Neuron (in vitro differentiated cells): ENCODE measurements around the gene ARFRP1.

Source experiments
- H2AFZ ChIP-seq: one replicate; pipeline ENCODE4 v1.6.1; 2013; ENCODE audit warnings: low read depth, mild to moderate bottlenecking, inconsistent platforms, low read length, moderate library complexity
- H3K27me3 ChIP-seq: one replicate; pipeline ENCODE4 v1.6.1; 2013; ENCODE audit warnings: low read length; ENCODE audit not compliant: insufficient read depth
- H3K36me3 ChIP-seq: one replicate; pipeline ENCODE4 v1.6.1; 2013; ENCODE audit warnings: low read length; ENCODE audit not compliant: insufficient read depth
- H3K4me1 ChIP-seq: one replicate; pipeline ENCODE4 v1.6.1; 2013; ENCODE audit warnings: low read length; ENCODE audit not compliant: insufficient read depth
- H3K4me3 ChIP-seq: 2 replicates; pipeline ENCODE4 v1.5.1; 2013; ENCODE audit warnings: mild to moderate bottlenecking, low read length, moderate library complexity
- H3K9me3 ChIP-seq: one replicate; pipeline ENCODE4 v1.6.1; 2013; ENCODE audit warnings: low read length

The ARFRP1 gene

DNA sequence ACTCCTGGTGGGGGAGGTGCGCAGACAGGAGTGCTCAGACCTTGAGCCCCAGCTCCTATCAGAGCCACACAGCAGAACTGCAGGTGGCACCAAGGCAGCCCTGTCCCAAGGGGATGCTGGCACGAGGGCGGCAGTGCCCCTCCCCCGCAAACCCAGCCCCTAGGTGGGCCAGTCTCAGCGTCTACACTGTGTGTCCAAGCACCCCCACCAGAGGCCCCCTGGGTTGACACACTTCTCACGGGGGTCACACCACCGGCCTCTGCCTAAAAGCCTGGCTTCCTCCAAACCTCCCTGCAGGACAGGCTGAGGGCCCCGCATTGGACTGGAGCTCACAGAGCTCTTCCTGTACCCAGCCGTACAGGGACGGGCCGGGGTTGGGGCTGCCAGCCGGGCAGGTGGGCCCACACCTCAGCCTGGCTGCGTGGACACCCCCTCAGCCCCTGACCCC lies 39.9 kb upstream of the ARFRP1 start:
- H3K4me3 ChIP-seq: no peak overlapping the region
- no peaks in the 10 kb centered on the region for H3K27me3 ChIP-seq
- H3K4me1 ChIP-seq: peaks cover 6% of the 10 kb centered on the region
- peaks cover 34% of the 10 kb centered on the region for H3K36me3 ChIP-seq
- no peaks in the 10 kb centered on the region for H3K9me3 ChIP-seq
- H2AFZ ChIP-seq: no peak overlapping the region

DNA sequence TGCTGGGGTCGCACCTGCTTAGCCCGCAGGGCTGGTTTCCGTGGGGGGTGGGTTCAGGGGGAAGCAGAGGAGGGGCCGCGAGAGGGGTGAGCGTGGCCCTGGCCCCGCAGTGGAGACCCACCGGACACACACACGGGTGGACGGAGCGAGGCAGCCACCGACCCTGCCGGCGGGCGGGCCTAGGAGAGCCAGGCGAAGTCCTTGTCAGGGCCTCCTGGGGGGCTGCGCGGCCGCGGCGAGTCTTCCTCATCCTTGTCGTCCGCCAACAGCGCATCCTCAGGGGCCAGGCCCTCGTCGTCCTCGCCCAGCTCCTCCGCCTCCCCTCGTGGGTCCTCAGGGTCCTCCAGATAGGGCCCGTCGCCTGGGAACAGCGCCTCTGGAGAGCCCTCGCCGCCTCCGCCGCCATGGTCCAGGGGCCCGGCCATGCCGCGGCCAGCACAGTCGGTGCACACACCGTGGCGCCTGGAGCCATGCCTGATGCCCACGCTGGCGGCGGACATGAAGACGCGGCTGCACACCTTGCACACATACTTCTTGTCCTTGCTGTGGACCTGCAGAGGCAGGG lies 39.1 kb upstream of the ARFRP1 start:
- Histone ChIP-seq H3K4me3 (no peak overlapping the region), H3K27me3 (no peaks in the 10 kb centered on the region), H2AFZ (no peak overlapping the region), H3K36me3 (peaks cover 39% of the 10 kb centered on the region), H3K9me3 (no peaks in the 10 kb centered on the region), H3K4me1 (peaks cover 7% of the 10 kb centered on the region)

DNA sequence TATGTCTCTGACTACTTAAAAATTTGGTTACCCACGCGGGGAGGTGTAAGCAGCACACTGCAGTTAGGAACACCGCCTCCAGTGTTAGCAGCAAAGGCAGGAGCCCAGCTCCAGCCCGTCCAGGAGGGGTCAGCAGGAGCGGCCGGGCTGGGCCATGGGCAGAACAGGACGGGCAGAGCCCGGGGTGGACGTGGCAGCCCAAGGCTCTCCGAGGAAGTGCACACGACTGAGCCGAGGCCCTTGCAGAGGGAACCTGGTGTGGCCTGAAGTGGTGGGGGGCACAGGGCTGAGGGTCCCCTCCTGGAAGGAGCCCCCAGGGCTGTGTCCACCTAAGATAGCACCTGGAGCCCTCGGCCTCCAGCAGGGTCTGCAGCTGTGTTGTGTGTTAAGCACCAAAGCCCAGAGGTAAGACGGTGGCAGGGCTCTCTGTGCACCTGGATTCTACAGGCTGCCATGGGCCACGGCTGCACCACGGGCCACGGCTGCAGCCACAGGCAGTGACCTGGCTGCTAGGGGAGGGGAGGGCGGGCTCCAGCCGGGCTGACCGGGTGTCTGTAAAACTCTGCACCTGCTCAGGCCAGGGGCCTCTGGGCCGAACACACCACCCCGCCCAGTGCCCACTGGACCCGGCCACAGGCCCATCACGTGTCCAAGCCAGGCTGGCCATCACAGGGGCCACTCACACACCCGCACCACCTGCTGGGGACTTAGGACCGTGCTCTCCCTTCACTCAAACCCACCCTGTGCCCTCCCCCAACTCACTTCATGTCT lies 38.4 kb upstream of the ARFRP1 start:
- no peak overlapping the region for H2AFZ ChIP-seq
- H3K9me3 ChIP-seq: no peaks in the 10 kb centered on the region
- H3K4me1 ChIP-seq: peaks cover 13% of the 10 kb centered on the region
- H3K4me3 ChIP-seq: no peak overlapping the region
- no peaks in the 10 kb centered on the region for H3K27me3 ChIP-seq
- H3K36me3 ChIP-seq: peaks cover 46% of the 10 kb centered on the region

- peaks cover 46% of the 10 kb centered on the region for H3K36me3 ChIP-seq
These were observed 37.6 kb upstream of the ARFRP1 start for GRCh38 chr20:63745424-63745805.

DNA sequence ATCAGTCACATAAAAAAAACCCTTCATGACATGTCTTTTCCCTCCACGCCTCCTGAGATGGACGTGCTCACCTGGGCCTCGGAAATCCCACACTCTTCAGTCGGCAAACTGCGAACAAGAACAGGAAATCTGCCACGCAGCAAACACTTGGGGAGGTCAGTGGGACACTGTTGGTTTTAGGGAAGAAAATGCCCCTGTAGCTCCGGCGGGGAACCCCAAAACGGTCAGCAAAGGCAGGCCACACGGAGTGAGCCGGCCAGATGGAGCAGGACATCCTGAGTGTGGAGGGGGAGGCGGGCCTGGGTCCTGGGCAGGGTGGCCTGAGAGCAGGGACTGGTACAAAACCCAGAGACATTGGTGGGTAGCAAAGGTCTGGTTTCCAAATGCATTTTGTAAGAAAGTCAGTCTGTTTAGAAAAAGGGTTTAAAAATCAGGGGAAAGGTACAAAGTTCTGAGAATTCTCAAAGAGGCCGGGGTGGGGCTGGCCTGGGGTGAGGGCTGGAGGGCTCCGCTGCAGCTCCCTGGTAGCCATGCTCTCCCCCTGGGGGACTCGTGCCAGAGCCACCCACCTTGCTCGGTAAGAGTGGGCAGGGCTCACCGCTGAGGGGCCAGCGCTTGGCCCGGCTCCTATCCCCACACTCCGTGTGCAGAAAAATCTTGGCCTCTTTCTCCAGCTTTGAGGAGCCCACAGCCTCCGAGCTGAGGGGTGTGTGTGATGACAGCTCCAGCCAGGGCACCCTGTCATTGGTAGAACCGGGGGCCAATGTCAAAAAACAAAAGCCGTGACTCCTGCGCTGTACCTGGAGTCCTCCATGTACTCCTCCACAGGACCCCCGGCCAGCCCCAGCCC lies 37.0 kb upstream of the ARFRP1 start:
- peaks cover 42% of the 10 kb centered on the region for H3K36me3 ChIP-seq
- H3K9me3 ChIP-seq: no peaks in the 10 kb centered on the region
- no peaks in the 10 kb centered on the region for H3K27me3 ChIP-seq
- no peak overlapping the region for H2AFZ ChIP-seq
- peaks cover 9% of the 10 kb centered on the region for H3K4me1 ChIP-seq
- H3K4me3 ChIP-seq: no peak overlapping the region

More at GRCh38 chr20:63745424-63745805, 37.6 kb upstream of the ARFRP1 start:
- peaks cover 9% of the 10 kb centered on the region for H3K4me1 ChIP-seq
- no peak overlapping the region for H3K4me3 ChIP-seq
- no peaks in the 10 kb centered on the region for H3K9me3 ChIP-seq
- H3K27me3 ChIP-seq: no peaks in the 10 kb centered on the region
- H2AFZ ChIP-seq: no peak overlapping the region

DNA sequence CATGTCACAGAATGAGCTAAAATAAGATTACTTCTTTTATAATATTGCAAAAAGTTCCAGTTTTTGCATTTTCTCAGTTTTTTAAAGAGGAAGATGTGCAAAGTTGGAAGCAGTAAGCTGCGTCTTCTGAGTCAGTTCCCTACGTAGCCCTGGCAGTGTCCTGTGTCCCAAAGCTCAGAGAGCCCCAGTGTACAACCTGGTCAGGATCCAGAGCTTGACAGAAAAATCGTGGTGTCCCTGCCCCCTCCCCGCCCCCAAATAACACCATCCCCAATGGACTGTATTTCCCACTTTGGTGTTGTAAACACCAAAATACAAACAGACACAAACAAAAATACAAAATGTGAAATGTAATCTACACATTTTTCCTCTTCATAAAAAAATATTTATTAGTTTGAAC lies 36.4 kb upstream of the ARFRP1 start:
- no peak overlapping the region for H3K4me3 ChIP-seq
- H2AFZ ChIP-seq: no peak overlapping the region
- H3K9me3 ChIP-seq: no peaks in the 10 kb centered on the region
- H3K4me1 ChIP-seq: peaks cover 9% of the 10 kb centered on the region
- peaks cover 41% of the 10 kb centered on the region for H3K36me3 ChIP-seq
- H3K27me3 ChIP-seq: no peaks in the 10 kb centered on the region

- Histone ChIP-seq H3K9me3 (no peaks in the 10 kb centered on the region), H3K36me3 (peaks cover 41% of the 10 kb centered on the region), H3K4me3 (no peak overlapping the region), H3K4me1 (peaks cover 13% of the 10 kb centered on the region), H2AFZ (no peak overlapping the region), H3K27me3 (no peaks in the 10 kb centered on the region)
These were observed 35.6 kb upstream of the ARFRP1 start for GRCh38 chr20:63743210-63743970.

GRCh38 chr20:63742381-63743024 lies 34.7 kb upstream of the ARFRP1 start:
- no peaks in the 10 kb centered on the region for H3K27me3 ChIP-seq
- H3K4me3 ChIP-seq: no peak overlapping the region
- H3K4me1 ChIP-seq: peaks cover 17% of the 10 kb centered on the region
- no peaks in the 10 kb centered on the region for H3K9me3 ChIP-seq
- no peak overlapping the region for H2AFZ ChIP-seq
- peaks cover 41% of the 10 kb centered on the region for H3K36me3 ChIP-seq

DNA sequence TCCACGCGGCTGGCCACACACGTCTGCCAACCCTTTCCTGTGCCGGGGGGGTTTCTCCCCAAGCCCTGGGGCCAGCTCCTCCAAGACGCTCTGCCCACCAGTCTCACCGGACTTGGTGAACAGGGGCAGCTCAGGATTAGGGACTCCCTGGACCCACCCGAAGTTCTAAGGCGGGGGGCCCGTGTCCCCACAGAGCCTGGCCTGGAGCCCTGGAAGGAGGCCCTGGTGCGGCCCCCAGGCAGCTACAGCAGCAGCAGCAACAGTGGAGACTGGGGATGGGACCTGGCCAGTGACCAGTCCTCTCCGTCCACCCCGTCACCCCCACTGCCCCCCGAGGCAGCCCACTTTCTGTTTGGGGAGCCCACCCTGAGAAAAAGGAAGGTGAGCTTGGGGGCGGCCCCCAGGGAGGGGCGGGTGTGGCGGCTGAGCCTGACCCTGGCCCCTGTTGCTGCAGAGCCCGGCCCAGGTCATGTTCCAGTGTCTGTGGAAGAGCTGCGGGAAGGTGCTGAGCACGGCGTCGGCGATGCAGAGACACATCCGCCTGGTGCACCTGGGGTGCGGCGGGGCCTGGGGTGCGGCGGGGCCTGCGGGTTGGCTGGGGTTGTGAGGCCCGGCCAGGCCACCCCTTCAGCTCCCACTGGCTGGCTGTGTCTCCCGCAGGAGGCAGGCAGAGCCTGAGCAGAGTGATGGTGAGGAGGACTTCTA lies 34.1 kb upstream of the ARFRP1 start:
- Histone ChIP-seq H2AFZ (no peak overlapping the region), H3K4me1 (peaks cover 17% of the 10 kb centered on the region), H3K4me3 (peak overlapping the region; percentile 81), H3K9me3 (no peaks in the 10 kb centered on the region), H3K27me3 (no peaks in the 10 kb centered on the region), H3K36me3 (peaks cover 39% of the 10 kb centered on the region)

DNA sequence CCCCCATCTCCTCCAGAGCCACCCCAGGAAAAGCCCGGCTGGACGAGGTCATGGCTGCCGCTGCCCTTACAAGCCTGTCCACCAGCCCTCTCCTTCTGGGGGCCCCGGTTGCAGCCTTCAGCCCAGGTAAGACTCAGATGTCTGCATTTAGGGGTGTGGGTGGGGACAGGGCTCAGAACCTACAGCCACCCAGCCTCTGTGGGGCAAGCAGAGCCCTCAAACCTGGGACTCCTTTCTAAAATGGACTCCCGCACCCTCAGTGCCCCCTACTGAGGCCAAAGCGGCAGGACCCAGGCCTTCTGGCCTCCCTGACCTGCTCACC lies 33.5 kb upstream of the ARFRP1 start:
- H3K36me3 ChIP-seq: peaks cover 38% of the 10 kb centered on the region
- H3K27me3 ChIP-seq: no peaks in the 10 kb centered on the region
- H2AFZ ChIP-seq: no peak overlapping the region

GRCh38 chr20:63740627-63741353 lies 33.0 kb upstream of the ARFRP1 start:
- H3K9me3 ChIP-seq: no peaks in the 10 kb centered on the region
- H3K4me1 ChIP-seq: peaks cover 17% of the 10 kb centered on the region
- no peak overlapping the region for H2AFZ ChIP-seq
- H3K36me3 ChIP-seq: peaks cover 39% of the 10 kb centered on the region
- H3K27me3 ChIP-seq: no peaks in the 10 kb centered on the region
- H3K4me3 ChIP-seq: peak overlapping the region; percentile 81

More for the DNA sequence above, 33.5 kb upstream of the ARFRP1 start:
- peak overlapping the region; percentile 81 for H3K4me3 ChIP-seq
- H3K4me1 ChIP-seq: peaks cover 17% of the 10 kb centered on the region
- no peaks in the 10 kb centered on the region for H3K9me3 ChIP-seq
